K562 (cell line): Measurements from ENCODE around the gene MED15. TPM values are rescaled to one million over a fixed set of nuclear protein-coding genes. Genes with fewer than 3 reads are reported as not detected.
A peak's percentile ranks its signal among the peaks of the same experiment; 100 is the strongest.

Experiments
- CEBPZ ChIP-seq: fragments of 150-350 bp; IDR thresholded peaks from 2 replicates; pipeline ENCODE4 v1.6.1; 2014; ENCODE audit warnings: low read depth, mild to moderate bottlenecking, low read length, borderline replicate concordance
- COPS2 ChIP-seq: fragments of 450-650 bp; conservative IDR thresholded peaks from 2 replicates; pipeline ENCODE4 v1.6.1; 2016; ENCODE audit warnings: mild to moderate bottlenecking, moderate library complexity
- FOXO4 ChIP-seq: fragments of 450-650 bp; formaldehyde crosslinking; IDR thresholded peaks from 2 replicates; pipeline ENCODE4 v1.4.0; 2020; ENCODE audit warnings: mild to moderate bottlenecking, moderate library complexity
- NCOA1 ChIP-seq: fragments of 450-650 bp; IDR thresholded peaks from 2 replicates; pipeline ENCODE4 v1.6.1; 2016; ENCODE audit warnings: low read depth
- NR2C1 ChIP-seq, 2 experiments: fragments of 450-650 bp; IDR thresholded peaks; 2 replicates each; pipeline ENCODE4 v1.6.1; 2017; ENCODE audit warnings: mild to moderate bottlenecking in 2 of 2, antibody characterized with exemption in 1 of 2, inconsistent platforms in 1 of 2, missing compliant biosample characterization in 1 of 2, missing genetic modification characterization in 1 of 2
- NR4A1 ChIP-seq, 2 experiments: fragments of 250-450 bp in 1 of 2; fragments of 450-650 bp in 1 of 2; sonication (Bioruptor Pico) in 1 of 2; IDR thresholded peaks; 2 replicates each; pipeline versions ENCODE4 v1.4.0 to v1.6.1; 2016 to 2020; ENCODE audit warnings: mild to moderate bottlenecking in 2 of 2, missing compliant biosample characterization in 1 of 2, missing genetic modification characterization in 1 of 2, moderate library complexity in 1 of 2
- REST ChIP-seq, 2 experiments: fragments of 450-650 bp; formaldehyde crosslinking in 1 of 2; IDR thresholded peaks; 2 replicates each; pipeline versions ENCODE4 v1.4.0 to v1.6.1; 2014 to 2020; ENCODE audit warnings: mild to moderate bottlenecking in 2 of 2, borderline replicate concordance in 1 of 2, low read depth in 1 of 2
- SNIP1 ChIP-seq: fragments of 450-650 bp; IDR thresholded peaks from 2 replicates; pipeline ENCODE4 v1.7.1; 2017; ENCODE audit warnings: low read depth, mild to moderate bottlenecking
- ZBTB7A ChIP-seq: IDR thresholded peaks from 2 replicates; pipeline ENCODE4 v1.6.1; 2011; ENCODE audit warnings: low read depth, mild to moderate bottlenecking, low read length, moderate library complexity, borderline replicate concordance; ENCODE audit not compliant: control insufficient read depth
- ZNF445 ChIP-seq: fragments of 250-450 bp; sonication (Bioruptor Pico); IDR thresholded peaks from 2 replicates; pipeline ENCODE4 v1.4.0; 2020; ENCODE audit warnings: low read depth, mild to moderate bottlenecking, moderate library complexity
- polyA plus RNA-seq, 8 experiments: library from polyadenylated mRNA; depleted of rRNA in 4 of 8; stranded (reverse) in 5 of 8; unstranded in 3 of 8; fragments of >200 nt; fragmentation: Nextera tagmentation in 2 of 8; fragmentation: Illumina TruSeq in 1 of 8; extraction: Ambion mirVana in 2 of 8; extraction: Trizol in 1 of 8; gene quantifications; 2 replicates each; pipeline versions ENCODE4 v1.2.1 to v1.2.3, GENCODE V29; 2011 to 2014; ENCODE audit warnings: inconsistent platforms in 1 of 8, missing spikeins in 1 of 8
- total RNA-seq, 7 experiments: library from RNA; depleted of rRNA in 6 of 7; stranded (reverse); fragments of >200 nt in 6 of 7; fragmentation: Illumina TruSeq in 2 of 7; extraction: Trizol in 2 of 7; gene quantifications; 2 replicates each; pipeline versions ENCODE4 v1.2.1 to v1.2.3, GENCODE V29; 2011 to 2021; ENCODE audit warnings: low replicate concordance in 1 of 7

Gene MED15
- total and polyA plus RNA-seq, 9 of the 15 experiments (the other 6 are each of a cell fraction or from before 2014, with no cell fraction given), result 4.0 to 271 (median 60.1) TPM

- TF ChIP-seq REST (IDR thresholded peaks at IDR 0.05; ENCODE audit: borderline replicate concordance) (peak; percentile 59), REST (CRISPR knock-in tag; IDR thresholded peaks at IDR 0.05; ENCODE audit: low read depth) (no peak), CEBPZ (0 out of 2 replicates have a peak, but pooled peaks have one; percentile 33), NR2C1 (IDR thresholded peaks at IDR 0.05) (no peak), NR2C1 (tag; IDR thresholded peaks at IDR 0.05) (no peak), ZNF445 (CRISPR knock-in tag) (peak; percentile 69; the same call in 1 of the 2 replicates), ZBTB7A (peak; percentile 46; the same call in 1 of the 2 replicates), COPS2 (no peak), NCOA1 (no peak), SNIP1 (no peak), NR4A1 (CRISPR knock-in tag; IDR thresholded peaks at IDR 0.05) (no peak), NR4A1 (tag; IDR thresholded peaks at IDR 0.05) (no peak), FOXO4 (CRISPR knock-in tag) (peak; percentile 66; the same call in 1 of the 2 replicates)
Observed at GRCh38 chr22:20571531-20572007, 64.2 kb downstream of the MED15 start (continued).
